ENCODE results near the gene PLCB1.

Gene PLCB1

GRCh38 chr20:8777911-8778310 is 645.8 kb downstream of the PLCB1 start:
- DNase-seq (ENCODE audit: low read depth) = no peak
- H3K4me3 ChIP-seq (ENCODE audit: control insufficient read depth, low read depth, low read length) = no peak overlapping the region
- no peak for TF ChIP-seq CTCF (IDR thresholded peaks at IDR 0.05; ENCODE audit: control insufficient read depth, insufficient read depth, low read depth, low read length, missing control alignments)

GRCh38 chr20:8778387-8778786 is 646.3 kb downstream of the PLCB1 start:
- DNase-seq (ENCODE audit: low read depth) = no peak
- no peak for TF ChIP-seq CTCF (IDR thresholded peaks at IDR 0.05; ENCODE audit: control insufficient read depth, insufficient read depth, low read depth, low read length, missing control alignments)
- no peak overlapping the region for H3K4me3 ChIP-seq (ENCODE audit: control insufficient read depth, low read depth, low read length)

GRCh38 chr20:8780915-8781314 is 648.8 kb downstream of the PLCB1 start:
- no peak for TF ChIP-seq CTCF (IDR thresholded peaks at IDR 0.05; ENCODE audit: control insufficient read depth, insufficient read depth, low read depth, low read length, missing control alignments)
- DNase-seq (ENCODE audit: low read depth) = no peak
- H3K4me3 ChIP-seq (ENCODE audit: control insufficient read depth, low read depth, low read length) = no peak overlapping the region

- H3K4me3 ChIP-seq (ENCODE audit: control insufficient read depth, low read depth, low read length) = no peak overlapping the region
- no peak for TF ChIP-seq CTCF (IDR thresholded peaks at IDR 0.05; ENCODE audit: control insufficient read depth, insufficient read depth, low read depth, low read length, missing control alignments)
- DNase-seq (ENCODE audit: low read depth) = no peak
Observed at GRCh38 chr20:8782804-8783203, 650.7 kb downstream of the PLCB1 start.

GRCh38 chr20:8783734-8784133 is 651.7 kb downstream of the PLCB1 start:
- no peak for TF ChIP-seq CTCF (IDR thresholded peaks at IDR 0.05; ENCODE audit: control insufficient read depth, insufficient read depth, low read depth, low read length, missing control alignments)
- no peak for DNase-seq (ENCODE audit: low read depth)
- H3K4me3 ChIP-seq (ENCODE audit: control insufficient read depth, low read depth, low read length) = no peak overlapping the region

GRCh38 chr20:8786383-8786782 is 654.3 kb downstream of the PLCB1 start:
- TF ChIP-seq CTCF (IDR thresholded peaks at IDR 0.05; ENCODE audit: control insufficient read depth, insufficient read depth, low read depth, low read length, missing control alignments) = no peak
- no peak overlapping the region for H3K4me3 ChIP-seq (ENCODE audit: control insufficient read depth, low read depth, low read length)
- no peak for DNase-seq (ENCODE audit: low read depth)

- no peak for DNase-seq (ENCODE audit: low read depth)
- no peak overlapping the region for H3K4me3 ChIP-seq (ENCODE audit: control insufficient read depth, low read depth, low read length)
Observed at GRCh38 chr20:8787090-8787489, 655.0 kb downstream of the PLCB1 start.

More at GRCh38 chr20:8787090-8787489, 655.0 kb downstream of the PLCB1 start:
- TF ChIP-seq CTCF (IDR thresholded peaks at IDR 0.05; ENCODE audit: control insufficient read depth, insufficient read depth, low read depth, low read length, missing control alignments) = no peak

Data from AG09309 (cell line).